ENCODE results near the gene LAMP1. TPM values are rescaled to one million over a fixed set of nuclear protein-coding genes. Genes with fewer than 3 reads are reported as not detected.
"Not testable (repeated sequence)": the region's sequence is repeated elsewhere in the genome, so short reads cannot be mapped to it uniquely, and the experiment has no call there.

LAMP1 gene, protein sequence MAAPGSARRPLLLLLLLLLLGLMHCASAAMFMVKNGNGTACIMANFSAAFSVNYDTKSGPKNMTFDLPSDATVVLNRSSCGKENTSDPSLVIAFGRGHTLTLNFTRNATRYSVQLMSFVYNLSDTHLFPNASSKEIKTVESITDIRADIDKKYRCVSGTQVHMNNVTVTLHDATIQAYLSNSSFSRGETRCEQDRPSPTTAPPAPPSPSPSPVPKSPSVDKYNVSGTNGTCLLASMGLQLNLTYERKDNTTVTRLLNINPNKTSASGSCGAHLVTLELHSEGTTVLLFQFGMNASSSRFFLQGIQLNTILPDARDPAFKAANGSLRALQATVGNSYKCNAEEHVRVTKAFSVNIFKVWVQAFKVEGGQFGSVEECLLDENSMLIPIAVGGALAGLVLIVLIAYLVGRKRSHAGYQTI
- 10 to 100 TPM; 84.1 to 91.6 TPM for total RNA-seq

- Mint-ChIP-seq H3K9me3 (no peaks in the 10 kb centered on the region), H3K4me1 (peaks cover 37% of the 10 kb centered on the region), H3K4me3 (peak within 1 kb of the TSS; percentile 96), H3K27me3 (peaks cover 28% of the 10 kb centered on the region), H3K27ac (peak within 1 kb of the TSS; percentile 98), H3K36me3 (ENCODE audit: low read depth) (peaks cover 10% of the 10 kb centered on the region)
- ChIA-PET CTCF (interaction anchor here (0.8 kb wide), 1 partner anchor 354 kb away, joined by 3 read pairs; no protein-coding TSS in a partner anchor), POLR2A (no interaction called here)
- DNase-seq: peak; percentile 98
These were observed at the start of gene LAMP1 for GRCh38 chr13:113296823-113297369. Gene LAMP1, plus strand, starts transcription at chr13:113297239. Its CDS starts 196 bp downstream, at chr13:113297435.

- CTCF ChIA-PET: interaction anchor here (1.5 kb wide), 1 partner anchor 12 kb away, joined by 3 read pairs; no protein-coding TSS in a partner anchor
- Mint-ChIP-seq H3K36me3 (ENCODE audit: low read depth) (peaks cover 60% of the 10 kb centered on the region), H3K4me3 (no peak overlapping the region), H3K4me1 (no peaks in the 10 kb centered on the region), H3K27me3 (no peaks in the 10 kb centered on the region), H3K9me3 (no peaks in the 10 kb centered on the region), H3K27ac (no peak overlapping the region)
- no peak for DNase-seq
- POLR2A ChIA-PET: no interaction called here
These were observed 44.4 kb upstream of the LAMP1 start for GRCh38 chr13:113252516-113253095.

GRCh38 chr13:113257908-113258307 is 39.1 kb upstream of the LAMP1 start:
- DNase-seq, H3K27me3 Mint-ChIP-seq, H3K4me1 Mint-ChIP-seq, H3K9me3 Mint-ChIP-seq, POLR2A ChIA-PET, H3K4me3 Mint-ChIP-seq, H3K27ac Mint-ChIP-seq: not testable (repeated sequence)
- CTCF ChIA-PET: interaction anchor here (0.8 kb wide), 1 partner anchor 32 kb away, joined by 3 read pairs; no protein-coding TSS in a partner anchor
- H3K36me3 Mint-ChIP-seq (ENCODE audit: low read depth): peaks cover 47% of the 10 kb centered on the region

GRCh38 chr13:113258321-113259054 is 38.6 kb upstream of the LAMP1 start:
- Mint-ChIP-seq H3K4me1 (no peaks in the 10 kb centered on the region), H3K36me3 (ENCODE audit: low read depth) (peaks cover 49% of the 10 kb centered on the region), H3K9me3 (no peaks in the 10 kb centered on the region), H3K27me3 (no peaks in the 10 kb centered on the region), H3K4me3 (no peak overlapping the region), H3K27ac (no peak overlapping the region)
- no peak for DNase-seq
- CTCF ChIA-PET: interaction anchor here (0.8 kb wide), 1 partner anchor 33 kb away, joined by 3 read pairs; no protein-coding TSS in a partner anchor
- POLR2A ChIA-PET: no interaction called here

DNA sequence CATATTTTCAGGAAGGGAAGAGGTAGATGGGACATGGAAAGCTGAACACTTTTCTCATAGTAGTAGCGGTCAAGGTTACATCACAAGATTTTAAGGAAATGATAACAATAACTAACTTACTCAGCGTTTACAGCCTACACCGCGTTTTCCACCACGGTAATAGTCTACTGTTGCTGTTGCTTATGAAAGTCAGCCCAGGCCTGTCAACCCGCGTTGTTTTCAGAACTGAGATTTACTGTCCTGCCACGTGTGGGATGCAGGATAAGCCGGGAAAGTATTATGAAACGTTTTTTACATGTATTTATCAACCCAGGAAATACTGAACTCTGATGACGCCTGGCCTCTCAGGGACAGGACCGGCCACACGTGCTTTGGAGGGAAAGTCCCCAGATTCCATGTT is 36.0 kb upstream of the LAMP1 start:
- CTCF ChIA-PET: no interaction called here
- H3K36me3 Mint-ChIP-seq (ENCODE audit: low read depth): peaks cover 40% of the 10 kb centered on the region
- H3K4me1 Mint-ChIP-seq: no peaks in the 10 kb centered on the region

GRCh38 chr13:113263016-113263415 is 34.0 kb upstream of the LAMP1 start:
- DNase-seq, H3K4me3 Mint-ChIP-seq, CTCF ChIA-PET, POLR2A ChIA-PET, H3K9me3 Mint-ChIP-seq, H3K27me3 Mint-ChIP-seq, H3K27ac Mint-ChIP-seq, H3K4me1 Mint-ChIP-seq: not testable (repeated sequence)
- peaks cover 29% of the 10 kb centered on the region for H3K36me3 Mint-ChIP-seq (ENCODE audit: low read depth)

More for the DNA sequence above, 36.0 kb upstream of the LAMP1 start:
- DNase-seq: no peak
- POLR2A ChIA-PET: no interaction called here
- no peak overlapping the region for H3K27ac Mint-ChIP-seq
- no peaks in the 10 kb centered on the region for H3K27me3 Mint-ChIP-seq
- H3K4me3 Mint-ChIP-seq: no peak overlapping the region
- no peaks in the 10 kb centered on the region for H3K9me3 Mint-ChIP-seq

DNA sequence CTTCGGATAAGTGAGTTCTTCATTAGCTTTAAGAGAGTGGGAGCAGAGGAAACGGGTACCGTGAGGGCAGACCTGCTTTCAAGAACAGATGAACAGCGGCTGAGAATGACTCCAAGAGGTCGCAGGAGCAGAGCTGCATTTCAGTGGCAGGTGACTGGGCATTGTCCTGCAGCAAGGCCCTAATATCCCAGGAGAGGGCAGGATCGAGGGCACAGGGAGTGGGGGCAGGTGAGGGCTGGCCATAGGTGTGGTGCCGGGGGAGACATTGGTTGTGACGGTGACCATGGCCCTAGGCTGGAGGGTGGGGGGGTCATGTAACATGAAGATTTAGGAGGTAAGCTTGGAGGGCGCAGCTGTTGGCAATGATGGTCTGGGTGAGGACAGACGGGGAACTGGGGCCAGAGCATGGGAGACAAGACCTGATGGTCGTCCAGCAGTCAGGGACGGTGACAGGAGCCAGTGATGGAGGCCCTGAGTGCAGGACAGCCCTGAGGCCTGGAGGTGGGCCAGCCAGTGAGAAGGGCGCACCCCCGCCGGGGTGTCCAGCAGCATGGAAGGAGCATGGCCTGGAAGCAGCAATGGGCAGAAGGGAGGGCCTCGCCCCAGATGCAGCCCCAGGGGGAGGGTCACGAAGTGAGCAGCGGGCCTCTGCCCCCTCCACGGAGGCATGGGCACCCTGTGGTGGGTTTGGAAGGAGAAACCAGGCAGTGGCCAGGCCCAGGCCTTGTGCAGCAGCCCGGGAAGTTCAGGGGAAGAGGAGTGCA is 29.2 kb upstream of the LAMP1 start:
- ChIA-PET CTCF (no interaction called here), POLR2A (no interaction called here)
- Mint-ChIP-seq H3K4me1 (no peaks in the 10 kb centered on the region), H3K27me3 (no peaks in the 10 kb centered on the region), H3K4me3 (no peak overlapping the region), H3K27ac (no peak overlapping the region), H3K9me3 (no peaks in the 10 kb centered on the region), H3K36me3 (ENCODE audit: low read depth) (peaks cover 10% of the 10 kb centered on the region)
- DNase-seq: no peak

- Mint-ChIP-seq H3K4me3 (no peak overlapping the region), H3K4me1 (peaks cover 9% of the 10 kb centered on the region), H3K27ac (no peak overlapping the region), H3K9me3 (no peaks in the 10 kb centered on the region), H3K27me3 (no peaks in the 10 kb centered on the region), H3K36me3 (ENCODE audit: low read depth) (no peaks in the 10 kb centered on the region)
- CTCF ChIA-PET: interaction anchor here (1.3 kb wide), 1 partner anchor 18 kb away, joined by 3 read pairs; no protein-coding TSS in a partner anchor
- no peak for DNase-seq
- POLR2A ChIA-PET: no interaction called here
These were observed 25.0 kb upstream of the LAMP1 start for GRCh38 chr13:113272031-113272430.

GRCh38 chr13:113272701-113273181 is 24.3 kb upstream of the LAMP1 start:
- no peak overlapping the region for H3K4me3 Mint-ChIP-seq
- H3K36me3 Mint-ChIP-seq (ENCODE audit: low read depth): no peaks in the 10 kb centered on the region
- no peaks in the 10 kb centered on the region for H3K9me3 Mint-ChIP-seq
- ChIA-PET POLR2A (no interaction called here), CTCF (no interaction called here)
- peaks cover 9% of the 10 kb centered on the region for H3K4me1 Mint-ChIP-seq
- no peak overlapping the region for H3K27ac Mint-ChIP-seq
- no peak for DNase-seq
- no peaks in the 10 kb centered on the region for H3K27me3 Mint-ChIP-seq

DNA sequence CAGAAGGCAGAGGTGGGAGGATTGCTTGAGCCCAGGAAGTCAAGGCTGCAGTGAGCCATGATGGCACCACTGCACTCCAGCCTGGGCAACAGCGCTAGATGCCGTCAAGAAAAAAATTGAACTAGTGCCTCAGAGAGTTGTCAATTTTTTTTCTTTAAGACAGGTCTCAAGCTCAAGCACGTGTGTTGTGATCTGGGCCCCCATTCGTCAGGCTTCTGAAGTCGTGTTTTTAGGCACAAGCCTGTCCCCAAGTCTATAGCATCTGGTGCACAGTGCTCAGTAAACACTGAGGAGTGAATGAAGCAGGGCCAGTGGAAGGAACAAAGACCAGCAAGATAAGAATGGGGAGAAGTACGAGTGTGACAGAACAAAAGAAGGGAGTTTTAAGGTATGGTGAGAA is 23.7 kb upstream of the LAMP1 start:
- ChIA-PET CTCF (no interaction called here), POLR2A (no interaction called here)
- Mint-ChIP-seq H3K4me1 (peaks cover 9% of the 10 kb centered on the region), H3K27ac (no peak overlapping the region), H3K4me3 (no peak overlapping the region), H3K9me3 (no peaks in the 10 kb centered on the region), H3K27me3 (no peaks in the 10 kb centered on the region), H3K36me3 (ENCODE audit: low read depth) (no peaks in the 10 kb centered on the region)
- no peak for DNase-seq

DNA sequence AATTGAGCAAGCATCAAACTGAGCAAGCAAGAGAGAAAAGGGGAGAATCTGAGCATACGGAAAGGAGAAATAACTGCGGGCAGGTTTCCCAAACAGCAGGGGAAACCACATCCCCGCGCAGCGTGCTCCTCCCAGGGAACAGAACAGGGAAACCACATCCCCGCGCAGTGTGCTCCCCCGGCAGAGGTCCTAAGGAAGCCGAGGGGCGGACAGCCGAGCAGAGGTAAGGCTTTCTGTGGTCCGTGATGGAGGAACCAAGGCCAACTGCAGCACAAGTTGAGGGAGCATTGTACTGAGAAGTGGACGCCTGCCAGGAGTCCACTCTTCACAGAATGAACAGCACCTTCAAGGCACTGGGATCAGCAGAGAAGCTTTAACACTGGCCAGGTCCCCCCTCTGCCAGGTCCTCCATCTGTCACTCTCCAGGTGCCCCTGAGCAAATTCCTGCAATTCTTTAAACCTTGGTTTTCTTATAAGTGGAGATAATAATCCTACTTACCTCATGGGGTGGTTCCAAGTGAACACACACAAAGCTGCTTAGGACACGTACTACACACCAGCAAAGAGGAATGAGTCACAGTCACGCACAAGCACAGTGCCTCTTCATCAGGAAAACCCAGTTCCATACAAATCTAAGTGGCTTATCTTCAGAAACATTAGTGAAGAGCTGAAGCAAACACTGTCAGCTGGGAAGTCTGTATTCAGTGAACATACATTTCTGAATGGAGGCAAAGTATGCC is 23.0 kb upstream of the LAMP1 start:
- CTCF ChIA-PET: no interaction called here
- Mint-ChIP-seq H3K36me3 (ENCODE audit: low read depth) (no peaks in the 10 kb centered on the region), H3K27me3 (peaks cover under 1% of the 10 kb centered on the region), H3K4me1 (peaks cover 9% of the 10 kb centered on the region), H3K4me3 (no peak overlapping the region), H3K9me3 (peaks cover 3% of the 10 kb centered on the region), H3K27ac (no peak overlapping the region)
- POLR2A ChIA-PET: no interaction called here
- no peak for DNase-seq

DNA sequence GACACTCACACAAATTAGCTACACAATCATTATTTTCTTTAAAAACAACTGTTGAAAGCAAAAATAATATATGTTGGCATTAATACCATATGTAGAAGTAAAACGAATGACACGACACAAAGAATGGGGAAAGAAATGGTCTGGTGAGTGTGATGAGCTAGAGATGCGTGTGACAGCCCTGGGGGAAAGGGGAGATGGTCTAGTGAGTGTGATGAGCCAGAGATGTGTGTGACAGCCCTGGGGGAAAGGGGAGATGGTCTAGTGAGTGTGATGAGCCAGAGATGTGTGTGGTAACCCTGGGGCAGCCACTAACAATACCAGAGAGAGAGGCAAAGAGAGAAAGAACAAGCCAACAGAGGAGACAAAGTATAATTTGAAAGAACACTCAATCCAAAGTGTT is 22.3 kb upstream of the LAMP1 start:
- Mint-ChIP-seq H3K4me1 (peaks cover 9% of the 10 kb centered on the region), H3K27me3 (peaks cover 2% of the 10 kb centered on the region), H3K9me3 (peaks cover 4% of the 10 kb centered on the region), H3K4me3 (no peak overlapping the region), H3K27ac (no peak overlapping the region), H3K36me3 (ENCODE audit: low read depth) (no peaks in the 10 kb centered on the region)
- ChIA-PET POLR2A (no interaction called here), CTCF (no interaction called here)
- DNase-seq: no peak
